Activated naive CD8-positive, alpha-beta T cell treated with anti-CD3 and anti-CD28 coated beads, Interleukin-2, amount 10 ng/mL, durations not matched to agents 7 days and 5 days (primary cell): Measurements from ENCODE around the gene CHDH. TPM values are rescaled to one million over a fixed set of nuclear protein-coding genes. Genes with fewer than 3 reads are reported as not detected.

Experiments used
- ATAC-seq: fragments of 150-1000 bp; cut with Tn5 transposase; one replicate; pipeline ENCODE4 v1.10.0; 2021; ENCODE audit warnings: low read depth, moderate library complexity
- POLR2A ChIA-PET: fragments of 350-600 bp; sonication (Branson Sonifier 250); formaldehyde crosslinking; loops from one replicate; lab custom pipeline; 2021; ENCODE audit warnings: antibody characterized with exemption; lab: Charles Lee
- DNase-seq: peaks from one replicate; pipeline ENCODE4 v3.0.0; 2021
- H3K27ac Mint-ChIP-seq: one replicate; pipeline ENCODE4 v1.8.0; 2022; ENCODE audit warnings: mild to moderate bottlenecking, mixed read lengths
- H3K27me3 Mint-ChIP-seq: one replicate; pipeline ENCODE4 v1.8.0; 2022; ENCODE audit warnings: mild to moderate bottlenecking, moderate library complexity, mixed read lengths
- H3K36me3 Mint-ChIP-seq: one replicate; pipeline ENCODE4 v1.8.0; 2021; ENCODE audit warnings: mild to moderate bottlenecking, mixed read lengths
- H3K4me1 Mint-ChIP-seq: one replicate; pipeline ENCODE4 v1.8.0; 2021; ENCODE audit warnings: mixed read lengths
- H3K4me3 Mint-ChIP-seq: one replicate; pipeline ENCODE4 v1.8.0; 2022; ENCODE audit warnings: mild to moderate bottlenecking, moderate library complexity, mixed read lengths
- H3K9me3 Mint-ChIP-seq: one replicate; pipeline ENCODE4 v1.8.0; 2021; ENCODE audit warnings: mixed read lengths
- total RNA-seq, 2 experiments: library from RNA; stranded (reverse); gene quantifications; one replicate each; pipeline ENCODE4 v1.2.3, GENCODE V29; 2021

CHDH gene
- total RNA-seq, 2 experiments from 2014 or later = 0.11 to 0.17 TPM

GRCh38 chr3:53791317-53791716 lies 54.9 kb downstream of the CHDH start:
- POLR2A ChIA-PET = no interaction called here
- H3K27ac Mint-ChIP-seq = no peak overlapping the region
- H3K4me3 Mint-ChIP-seq = no peak overlapping the region
- DNase-seq = no peak
- ATAC-seq = no peak
- peaks cover 5% of the 10 kb centered on the region for H3K27me3 Mint-ChIP-seq
- H3K9me3 Mint-ChIP-seq = no peaks in the 10 kb centered on the region
- H3K36me3 Mint-ChIP-seq = no peaks in the 10 kb centered on the region
- H3K4me1 Mint-ChIP-seq = no peaks in the 10 kb centered on the region

GRCh38 chr3:53790470-53790869 lies 55.7 kb downstream of the CHDH start:
- ATAC-seq (no peak), DNase-seq (no peak)
- Mint-ChIP-seq H3K4me1 (no peaks in the 10 kb centered on the region), H3K27me3 (peaks cover 3% of the 10 kb centered on the region), H3K36me3 (no peaks in the 10 kb centered on the region), H3K4me3 (no peak overlapping the region), H3K9me3 (no peaks in the 10 kb centered on the region), H3K27ac (no peak overlapping the region)
- POLR2A ChIA-PET = no interaction called here

GRCh38 chr3:53789459-53789858 lies 56.8 kb downstream of the CHDH start:
- Mint-ChIP-seq H3K27me3 (no peaks in the 10 kb centered on the region), H3K36me3 (no peaks in the 10 kb centered on the region), H3K4me3 (no peak overlapping the region), H3K4me1 (no peaks in the 10 kb centered on the region), H3K9me3 (no peaks in the 10 kb centered on the region), H3K27ac (no peak overlapping the region)
- ATAC-seq (no peak), DNase-seq (no peak)
- POLR2A ChIA-PET = no interaction called here

- no peak overlapping the region for H3K4me3 Mint-ChIP-seq
- no peaks in the 10 kb centered on the region for H3K36me3 Mint-ChIP-seq
- H3K9me3 Mint-ChIP-seq = no peaks in the 10 kb centered on the region
- POLR2A ChIA-PET = no interaction called here
- no peaks in the 10 kb centered on the region for H3K4me1 Mint-ChIP-seq
- ATAC-seq (no peak), DNase-seq (no peak)
- no peaks in the 10 kb centered on the region for H3K27me3 Mint-ChIP-seq
- H3K27ac Mint-ChIP-seq = no peak overlapping the region
Measured at GRCh38 chr3:53788038-53788437, 58.2 kb downstream of the CHDH start.

GRCh38 chr3:53787016-53787415 lies 59.2 kb downstream of the CHDH start:
- H3K27ac Mint-ChIP-seq = no peak overlapping the region

GRCh38 chr3:53780806-53781205 lies 65.4 kb downstream of the CHDH start:
- peaks cover 2% of the 10 kb centered on the region for H3K27me3 Mint-ChIP-seq
- ATAC-seq = no peak
- POLR2A ChIA-PET = no interaction called here

More at GRCh38 chr3:53787016-53787415, 59.2 kb downstream of the CHDH start:
- DNase-seq = no peak
- Mint-ChIP-seq H3K27me3 (no peaks in the 10 kb centered on the region), H3K9me3 (no peaks in the 10 kb centered on the region), H3K4me3 (no peak overlapping the region), H3K36me3 (no peaks in the 10 kb centered on the region), H3K4me1 (no peaks in the 10 kb centered on the region)
- POLR2A ChIA-PET = no interaction called here
- no peak for ATAC-seq

GRCh38 chr3:53780171-53780570 lies 66.0 kb downstream of the CHDH start:
- H3K27me3 Mint-ChIP-seq = peaks cover 2% of the 10 kb centered on the region
- DNase-seq (no peak), ATAC-seq (no peak)
- no peaks in the 10 kb centered on the region for H3K36me3 Mint-ChIP-seq
- H3K4me1 Mint-ChIP-seq = peaks cover 4% of the 10 kb centered on the region
- no peaks in the 10 kb centered on the region for H3K9me3 Mint-ChIP-seq
- H3K4me3 Mint-ChIP-seq = no peak overlapping the region
- no peak overlapping the region for H3K27ac Mint-ChIP-seq
- POLR2A ChIA-PET = no interaction called here

More at GRCh38 chr3:53780806-53781205, 65.4 kb downstream of the CHDH start:
- Mint-ChIP-seq H3K36me3 (no peaks in the 10 kb centered on the region), H3K4me1 (peaks cover 4% of the 10 kb centered on the region), H3K9me3 (no peaks in the 10 kb centered on the region), H3K27ac (no peak overlapping the region), H3K4me3 (no peak overlapping the region)
- no peak for DNase-seq

GRCh38 chr3:53778153-53778552 lies 68.1 kb downstream of the CHDH start:
- peaks cover 2% of the 10 kb centered on the region for H3K27me3 Mint-ChIP-seq
- DNase-seq (no peak), ATAC-seq (no peak)
- no peaks in the 10 kb centered on the region for H3K36me3 Mint-ChIP-seq
- no peak overlapping the region for H3K27ac Mint-ChIP-seq
- no peak overlapping the region for H3K4me3 Mint-ChIP-seq
- no peaks in the 10 kb centered on the region for H3K9me3 Mint-ChIP-seq
- POLR2A ChIA-PET = no interaction called here
- peaks cover 4% of the 10 kb centered on the region for H3K4me1 Mint-ChIP-seq

- DNase-seq = no peak
- Mint-ChIP-seq H3K9me3 (no peaks in the 10 kb centered on the region), H3K36me3 (no peaks in the 10 kb centered on the region), H3K27me3 (peaks cover 2% of the 10 kb centered on the region), H3K27ac (no peak overlapping the region), H3K4me3 (no peak overlapping the region), H3K4me1 (peaks cover 4% of the 10 kb centered on the region)
- POLR2A ChIA-PET = no interaction called here
- no peak for ATAC-seq
Measured at GRCh38 chr3:53777468-53777867, 68.8 kb downstream of the CHDH start.

GRCh38 chr3:53776494-53777101 lies 69.6 kb downstream of the CHDH start:
- no peaks in the 10 kb centered on the region for H3K9me3 Mint-ChIP-seq
- ATAC-seq (no peak), DNase-seq (no peak)
- POLR2A ChIA-PET = no interaction called here
- H3K4me3 Mint-ChIP-seq = no peak overlapping the region
- H3K4me1 Mint-ChIP-seq = peaks cover 4% of the 10 kb centered on the region
- no peaks in the 10 kb centered on the region for H3K36me3 Mint-ChIP-seq
- peaks cover 2% of the 10 kb centered on the region for H3K27me3 Mint-ChIP-seq
- no peak overlapping the region for H3K27ac Mint-ChIP-seq

GRCh38 chr3:53775834-53776251 lies 70.4 kb downstream of the CHDH start:
- H3K4me1 Mint-ChIP-seq = peaks cover 4% of the 10 kb centered on the region
- ATAC-seq = no peak

GRCh38 chr3:53775018-53775417 lies 71.2 kb downstream of the CHDH start:
- H3K4me1 Mint-ChIP-seq = peaks cover 4% of the 10 kb centered on the region
- no peak for DNase-seq
- POLR2A ChIA-PET = no interaction called here
- ATAC-seq = no peak
- H3K27me3 Mint-ChIP-seq = peaks cover 9% of the 10 kb centered on the region
- H3K27ac Mint-ChIP-seq = no peak overlapping the region
- H3K4me3 Mint-ChIP-seq = no peak overlapping the region
- no peaks in the 10 kb centered on the region for H3K36me3 Mint-ChIP-seq
- H3K9me3 Mint-ChIP-seq = no peaks in the 10 kb centered on the region

More at GRCh38 chr3:53775834-53776251, 70.4 kb downstream of the CHDH start:
- Mint-ChIP-seq H3K4me3 (no peak overlapping the region), H3K27me3 (peaks cover 6% of the 10 kb centered on the region), H3K36me3 (no peaks in the 10 kb centered on the region), H3K9me3 (no peaks in the 10 kb centered on the region), H3K27ac (no peak overlapping the region)
- POLR2A ChIA-PET = no interaction called here
- no peak for DNase-seq

GRCh38 chr3:53774414-53774813 lies 71.8 kb downstream of the CHDH start:
- Mint-ChIP-seq H3K36me3 (no peaks in the 10 kb centered on the region), H3K27me3 (peaks cover 9% of the 10 kb centered on the region)

GRCh38 chr3:53773611-53774368 lies 72.4 kb downstream of the CHDH start:
- Mint-ChIP-seq H3K9me3 (no peaks in the 10 kb centered on the region), H3K4me1 (peaks cover 4% of the 10 kb centered on the region), H3K36me3 (no peaks in the 10 kb centered on the region), H3K27me3 (peaks cover 9% of the 10 kb centered on the region), H3K4me3 (no peak overlapping the region), H3K27ac (no peak overlapping the region)
- POLR2A ChIA-PET = no interaction called here
- DNase-seq (no peak), ATAC-seq (no peak)

More at GRCh38 chr3:53774414-53774813, 71.8 kb downstream of the CHDH start:
- H3K27ac Mint-ChIP-seq = no peak overlapping the region
- DNase-seq (no peak), ATAC-seq (no peak)
- H3K9me3 Mint-ChIP-seq = no peaks in the 10 kb centered on the region
- H3K4me3 Mint-ChIP-seq = no peak overlapping the region
- peaks cover 4% of the 10 kb centered on the region for H3K4me1 Mint-ChIP-seq
- POLR2A ChIA-PET = no interaction called here
